Nephron progenitor cell (in vitro differentiated cells): ENCODE measurements around the gene RACK1.
A peak's percentile ranks its signal among the peaks of the same experiment; 100 is the strongest.
"Not testable (repeated sequence)": the region's sequence is repeated elsewhere in the genome, so short reads cannot be mapped to it uniquely, and the experiment has no call there.

Experiments used
- DNase-seq: peaks from one replicate; pipeline ENCODE4 v3.0.0; 2021
- H3K27ac Mint-ChIP-seq: 2 replicates; pipeline ENCODE4 v1.8.0; 2021; ENCODE audit warnings: mild to moderate bottlenecking, moderate library complexity, mixed read lengths
- H3K27me3 Mint-ChIP-seq: 2 replicates; pipeline ENCODE4 v1.8.0; 2021; ENCODE audit warnings: mild to moderate bottlenecking, low read depth, mixed read lengths; ENCODE audit not compliant: poor library complexity
- H3K36me3 Mint-ChIP-seq: 2 replicates; pipeline ENCODE4 v1.8.0; 2021; ENCODE audit warnings: low read depth, mixed read lengths
- H3K4me1 Mint-ChIP-seq: 2 replicates; pipeline ENCODE4 v1.8.0; 2021; ENCODE audit warnings: mixed read lengths
- H3K4me3 Mint-ChIP-seq: 2 replicates; pipeline ENCODE4 v1.8.0; 2021; ENCODE audit warnings: mild to moderate bottlenecking, moderate library complexity, mixed read lengths
- H3K9me3 Mint-ChIP-seq: 2 replicates; pipeline ENCODE4 v1.8.0; 2021; ENCODE audit warnings: mild to moderate bottlenecking, moderate library complexity, mixed read lengths
- CTCF ChIP-seq: fragments of 200-600 bp; sonication (generic); IDR thresholded peaks from 2 replicates; pipeline ENCODE4 v1.5.0; 2021; ENCODE audit warnings: antibody characterized with exemption

RACK1 gene

GRCh38 chr5:181212934-181213333 lies 30.8 kb downstream of the RACK1 start:
- no peak overlapping the region for H3K27ac Mint-ChIP-seq
- H3K27me3 Mint-ChIP-seq: peaks cover 78% of the 10 kb centered on the region
- no peak for TF ChIP-seq CTCF

GRCh38 chr5:181212080-181212479 lies 31.6 kb downstream of the RACK1 start:
- Mint-ChIP-seq H3K4me1 (peaks cover 13% of the 10 kb centered on the region), H3K4me3 (no peak overlapping the region), H3K27ac (no peak overlapping the region), H3K27me3 (peaks cover 78% of the 10 kb centered on the region), H3K36me3 (no peaks in the 10 kb centered on the region), H3K9me3 (peaks cover 15% of the 10 kb centered on the region)
- no peak for DNase-seq
- no peak for TF ChIP-seq CTCF

More at GRCh38 chr5:181212934-181213333, 30.8 kb downstream of the RACK1 start:
- H3K36me3 Mint-ChIP-seq: no peaks in the 10 kb centered on the region
- no peak for DNase-seq
- peaks cover 7% of the 10 kb centered on the region for H3K9me3 Mint-ChIP-seq
- no peak overlapping the region for H3K4me3 Mint-ChIP-seq
- H3K4me1 Mint-ChIP-seq: peaks cover 20% of the 10 kb centered on the region

GRCh38 chr5:181211208-181211607 lies 32.5 kb downstream of the RACK1 start:
- no peak for DNase-seq
- TF ChIP-seq CTCF: no peak
- no peak overlapping the region for H3K27ac Mint-ChIP-seq
- H3K4me1 Mint-ChIP-seq: peaks cover 15% of the 10 kb centered on the region
- H3K9me3 Mint-ChIP-seq: peaks cover 20% of the 10 kb centered on the region
- H3K36me3 Mint-ChIP-seq: no peaks in the 10 kb centered on the region
- peaks cover 78% of the 10 kb centered on the region for H3K27me3 Mint-ChIP-seq
- no peak overlapping the region for H3K4me3 Mint-ChIP-seq

GRCh38 chr5:181210698-181211097 lies 33.0 kb downstream of the RACK1 start:
- H3K36me3 Mint-ChIP-seq, H3K27ac Mint-ChIP-seq, H3K4me3 Mint-ChIP-seq, DNase-seq: not testable (repeated sequence)
- H3K9me3 Mint-ChIP-seq: peaks cover 20% of the 10 kb centered on the region
- peaks cover 79% of the 10 kb centered on the region for H3K27me3 Mint-ChIP-seq
- H3K4me1 Mint-ChIP-seq: peaks cover 18% of the 10 kb centered on the region

- DNase-seq: not testable (repeated sequence)
Measured at GRCh38 chr5:181210148-181210547, 33.6 kb downstream of the RACK1 start.

GRCh38 chr5:181209006-181209405 lies 34.7 kb downstream of the RACK1 start:
- DNase-seq, H3K4me3 Mint-ChIP-seq, H3K27ac Mint-ChIP-seq, H3K36me3 Mint-ChIP-seq: not testable (repeated sequence)
- Mint-ChIP-seq H3K9me3 (peaks cover 20% of the 10 kb centered on the region), H3K4me1 (peaks cover 26% of the 10 kb centered on the region), H3K27me3 (peaks cover 86% of the 10 kb centered on the region)

More at GRCh38 chr5:181210148-181210547, 33.6 kb downstream of the RACK1 start:
- not testable (repeated sequence) for H3K4me3 Mint-ChIP-seq, H3K27ac Mint-ChIP-seq, H3K36me3 Mint-ChIP-seq
- Mint-ChIP-seq H3K9me3 (peaks cover 20% of the 10 kb centered on the region), H3K4me1 (peaks cover 23% of the 10 kb centered on the region), H3K27me3 (peaks cover 85% of the 10 kb centered on the region)

GRCh38 chr5:181207960-181208253 lies 35.8 kb downstream of the RACK1 start:
- DNase-seq: no peak
- H3K27ac Mint-ChIP-seq: no peak overlapping the region
- H3K4me1 Mint-ChIP-seq: peaks cover 20% of the 10 kb centered on the region
- TF ChIP-seq CTCF: no peak
- peak overlapping the region; percentile 93 for H3K4me3 Mint-ChIP-seq
- H3K27me3 Mint-ChIP-seq: peaks cover 86% of the 10 kb centered on the region
- H3K36me3 Mint-ChIP-seq: no peaks in the 10 kb centered on the region
- peaks cover 20% of the 10 kb centered on the region for H3K9me3 Mint-ChIP-seq
